ENCODE measurements around the gene NDUFV1.
A peak's percentile ranks its signal among the peaks of the same experiment; 100 is the strongest.

NDUFV1 gene

GRCh38 chr11:67640021-67640757, 33.5 kb downstream of the NDUFV1 start:
- DNase-seq (ENCODE audit: low spot score) (peak; percentile 56), FAIRE-seq (peak; percentile 86)

GRCh38 chr11:67640758-67641337, 34.1 kb downstream of the NDUFV1 start:
- peak; percentile 46 for FAIRE-seq
- no peak for DNase-seq (ENCODE audit: low spot score)

GRCh38 chr11:67641338-67642172, 34.8 kb downstream of the NDUFV1 start:
- FAIRE-seq (no peak), DNase-seq (ENCODE audit: low spot score) (no peak)

GRCh38 chr11:67642173-67643120, 35.7 kb downstream of the NDUFV1 start:
- DNase-seq (ENCODE audit: low spot score) (no peak), FAIRE-seq (no peak)

GRCh38 chr11:67644042-67644441, 37.3 kb downstream of the NDUFV1 start:
- DNase-seq (ENCODE audit: low spot score) = no peak
- FAIRE-seq = no peak

GRCh38 chr11:67644472-67645418, 38.0 kb downstream of the NDUFV1 start:
- FAIRE-seq (no peak), DNase-seq (ENCODE audit: low spot score) (no peak)

- FAIRE-seq (no peak), DNase-seq (ENCODE audit: low spot score) (no peak)
Measured at GRCh38 chr11:67645521-67646461, 39.1 kb downstream of the NDUFV1 start.

GRCh38 chr11:67646535-67647336, 40.0 kb downstream of the NDUFV1 start:
- no peak for DNase-seq (ENCODE audit: low spot score)
- no peak for FAIRE-seq

GRCh38 chr11:67647471-67647870, 40.7 kb downstream of the NDUFV1 start:
- FAIRE-seq = no peak

GRCh38 chr11:67648140-67648795, 41.5 kb downstream of the NDUFV1 start:
- peak; percentile 80 for DNase-seq (ENCODE audit: low spot score)
- no peak for FAIRE-seq

More at GRCh38 chr11:67647471-67647870, 40.7 kb downstream of the NDUFV1 start:
- DNase-seq (ENCODE audit: low spot score) = no peak

- FAIRE-seq = no peak
- no peak for DNase-seq (ENCODE audit: low spot score)
Measured at GRCh38 chr11:67648796-67649613, 42.3 kb downstream of the NDUFV1 start.

- FAIRE-seq = peak; percentile 98
Measured at GRCh38 chr11:67649634-67650510, 43.1 kb downstream of the NDUFV1 start.

GRCh38 chr11:67651976-67652781, 45.4 kb downstream of the NDUFV1 start:
- DNase-seq (ENCODE audit: low spot score) = no peak
- no peak for FAIRE-seq

More at GRCh38 chr11:67649634-67650510, 43.1 kb downstream of the NDUFV1 start:
- DNase-seq (ENCODE audit: low spot score) = no peak

- FAIRE-seq (no peak), DNase-seq (ENCODE audit: low spot score) (no peak)
Measured at GRCh38 chr11:67652965-67653845, 46.5 kb downstream of the NDUFV1 start.

All from urothelium cell line (cell line).